Measurements from ENCODE around the gene HERPUD1. TPM values are rescaled to one million over a fixed set of nuclear protein-coding genes. Genes with fewer than 3 reads are reported as not detected.

The HERPUD1 gene
- total RNA-seq, 2 experiments from 2014 or later = 143 to 149 TPM

Other genes starting within 250 kb of the HERPUD1 start
- gene MT1X, start 249.7 kb upstream of the HERPUD1 start, total RNA-seq = 10 to 100 TPM; 71.4 to 72.3 TPM
- gene NUP93, start 202.0 kb upstream of the HERPUD1 start, total RNA-seq = 100 to 1,000 TPM; 153 to 172 TPM
- under 1 TPM in 1 of 2 experiments, not detected in 1; 0.04 TPM for gene SLC12A3, start 66.9 kb upstream of the HERPUD1 start, total RNA-seq
- under 1 TPM in 1 of 2 experiments, not detected in 1; 0.12 TPM for gene CETP, start 29.8 kb downstream of the HERPUD1 start, total RNA-seq
- 100 to 1,000 TPM; 142 to 151 TPM for gene NLRC5, start 57.4 kb downstream of the HERPUD1 start, total RNA-seq
- gene CPNE2, start 160.4 kb downstream of the HERPUD1 start, total RNA-seq = 10 to 100 TPM; 10.4 TPM